ENCODE data around the gene KIAA0586. TPM values are rescaled to one million over a fixed set of nuclear protein-coding genes. Genes with fewer than 3 reads are reported as not detected.
"Not testable (repeated sequence)": the region's sequence is repeated elsewhere in the genome, so short reads cannot be mapped to it uniquely, and the experiment has no call there.

KIAA0586 gene
- total and polyA plus RNA-seq, 2 experiments from 2014 or later, result 8.3 to 18.9 TPM

DNA sequence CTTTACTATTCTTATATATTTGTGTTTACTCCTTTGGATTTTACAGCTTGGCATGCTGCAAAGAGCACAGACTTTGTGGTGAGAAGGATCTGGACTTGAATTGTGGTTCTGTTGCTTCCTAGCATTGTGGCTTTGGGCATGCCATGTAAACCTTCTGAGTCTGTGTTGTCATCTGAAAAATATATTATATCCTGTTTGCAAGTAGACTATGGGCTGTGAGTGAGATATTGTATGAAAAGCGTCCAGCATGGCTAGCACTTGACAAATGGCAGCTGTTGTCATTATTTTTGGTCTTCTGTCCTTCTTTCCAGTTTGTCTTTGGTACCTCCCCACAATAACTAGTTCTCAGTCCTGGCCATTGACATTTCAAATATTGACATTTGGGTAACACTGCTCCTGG is 148.4 kb downstream of the KIAA0586 start:
- DNase-seq (ENCODE audit: low read depth in 1 of 2, low spot score in 1 of 2), result no peak
- peaks cover 10% of the 10 kb centered on the region for H3K4me1 ChIP-seq (ENCODE audit: low read depth)
- H3K27me3 ChIP-seq, result no peaks in the 10 kb centered on the region
- no peaks in the 10 kb centered on the region for H3K9me3 ChIP-seq (ENCODE audit: low read depth)
- no peak overlapping the region for H3K27ac ChIP-seq
- no peak overlapping the region for H3K4me3 ChIP-seq
- TF ChIP-seq, protein P1, sequence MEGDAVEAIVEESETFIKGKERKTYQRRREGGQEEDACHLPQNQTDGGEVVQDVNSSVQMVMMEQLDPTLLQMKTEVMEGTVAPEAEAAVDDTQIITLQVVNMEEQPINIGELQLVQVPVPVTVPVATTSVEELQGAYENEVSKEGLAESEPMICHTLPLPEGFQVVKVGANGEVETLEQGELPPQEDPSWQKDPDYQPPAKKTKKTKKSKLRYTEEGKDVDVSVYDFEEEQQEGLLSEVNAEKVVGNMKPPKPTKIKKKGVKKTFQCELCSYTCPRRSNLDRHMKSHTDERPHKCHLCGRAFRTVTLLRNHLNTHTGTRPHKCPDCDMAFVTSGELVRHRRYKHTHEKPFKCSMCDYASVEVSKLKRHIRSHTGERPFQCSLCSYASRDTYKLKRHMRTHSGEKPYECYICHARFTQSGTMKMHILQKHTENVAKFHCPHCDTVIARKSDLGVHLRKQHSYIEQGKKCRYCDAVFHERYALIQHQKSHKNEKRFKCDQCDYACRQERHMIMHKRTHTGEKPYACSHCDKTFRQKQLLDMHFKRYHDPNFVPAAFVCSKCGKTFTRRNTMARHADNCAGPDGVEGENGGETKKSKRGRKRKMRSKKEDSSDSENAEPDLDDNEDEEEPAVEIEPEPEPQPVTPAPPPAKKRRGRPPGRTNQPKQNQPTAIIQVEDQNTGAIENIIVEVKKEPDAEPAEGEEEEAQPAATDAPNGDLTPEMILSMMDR (IDR thresholded peaks at IDR 0.05; ENCODE audit: low read depth, low read length), result no peak
- H3K36me3 ChIP-seq, result no peaks in the 10 kb centered on the region

DNA sequence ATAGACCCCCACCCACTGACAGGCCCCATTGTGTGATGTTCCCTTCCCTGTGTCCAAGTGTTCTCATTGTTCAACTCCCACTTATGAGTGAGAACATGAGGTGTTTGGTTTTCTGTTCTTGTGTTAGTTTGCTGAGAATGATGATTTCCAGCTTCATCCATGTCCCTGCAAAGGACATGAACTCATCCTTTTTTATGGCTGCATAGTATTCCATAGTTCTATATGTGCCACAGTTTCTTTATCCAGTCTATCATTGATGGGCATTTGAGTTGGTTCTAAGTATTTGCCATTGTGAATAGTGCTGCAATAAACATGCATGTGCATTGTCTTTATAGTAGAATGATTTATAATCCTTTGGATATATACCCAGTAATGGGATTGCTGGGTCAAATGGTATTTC is 152.5 kb downstream of the KIAA0586 start:
- H3K36me3 ChIP-seq; H3K27me3 ChIP-seq; H3K4me3 ChIP-seq; H3K4me1 ChIP-seq (ENCODE audit: low read depth); H3K9me3 ChIP-seq (ENCODE audit: low read depth); H3K27ac ChIP-seq; DNase-seq (ENCODE audit: low read depth in 1 of 2, low spot score in 1 of 2): not testable (repeated sequence)

DNA sequence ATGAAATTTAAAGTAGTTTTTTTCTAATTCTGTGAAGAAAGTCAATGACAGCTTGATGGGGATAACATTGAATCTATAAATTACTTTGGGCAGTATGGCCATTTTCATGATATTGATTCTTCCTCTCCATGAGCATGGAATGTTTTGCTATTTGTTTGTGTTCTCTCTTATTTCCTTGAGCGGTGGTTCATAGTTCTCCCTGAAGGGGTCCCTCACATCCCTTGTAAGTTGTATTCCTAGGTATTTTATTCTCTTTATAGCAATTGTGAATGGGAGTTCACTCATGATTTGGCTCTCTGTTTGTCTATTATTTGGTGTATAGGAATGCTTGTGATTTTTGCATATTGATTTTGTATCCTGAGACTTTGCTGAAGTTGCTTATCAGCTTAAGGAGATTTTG is 153.9 kb downstream of the KIAA0586 start:
- not testable (repeated sequence) for H3K4me1 ChIP-seq (ENCODE audit: low read depth); H3K4me3 ChIP-seq; DNase-seq (ENCODE audit: low read depth in 1 of 2, low spot score in 1 of 2); H3K9me3 ChIP-seq (ENCODE audit: low read depth); H3K36me3 ChIP-seq; H3K27ac ChIP-seq; H3K27me3 ChIP-seq

DNA sequence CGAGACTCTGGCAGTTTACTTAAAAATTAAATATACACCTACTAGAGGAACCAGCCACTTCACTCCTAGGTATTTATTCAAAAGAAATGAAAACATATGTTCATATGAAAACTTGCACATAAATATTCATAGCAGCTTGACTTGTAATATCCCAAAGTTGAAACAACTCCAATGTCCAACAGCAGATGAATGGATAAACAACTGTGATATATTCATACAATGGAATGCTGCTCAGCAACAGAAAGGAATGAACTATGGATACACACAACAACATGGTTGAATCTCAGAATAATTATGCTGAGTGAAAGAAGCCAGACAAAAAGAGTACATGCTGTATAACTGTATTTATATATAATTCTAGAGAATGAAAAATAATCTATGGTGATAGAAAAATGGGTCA is 156.9 kb downstream of the KIAA0586 start:
- TF ChIP-seq, protein P1 (IDR thresholded peaks at IDR 0.05; ENCODE audit: low read depth, low read length), result no peak
- no peaks in the 10 kb centered on the region for H3K9me3 ChIP-seq (ENCODE audit: low read depth)
- no peaks in the 10 kb centered on the region for H3K27me3 ChIP-seq
- H3K36me3 ChIP-seq, result no peaks in the 10 kb centered on the region
- H3K4me3 ChIP-seq, result no peak overlapping the region
- no peak for DNase-seq (ENCODE audit: low read depth in 1 of 2, low spot score in 1 of 2)
- H3K4me1 ChIP-seq (ENCODE audit: low read depth), result no peaks in the 10 kb centered on the region
- H3K27ac ChIP-seq, result no peak overlapping the region

DNA sequence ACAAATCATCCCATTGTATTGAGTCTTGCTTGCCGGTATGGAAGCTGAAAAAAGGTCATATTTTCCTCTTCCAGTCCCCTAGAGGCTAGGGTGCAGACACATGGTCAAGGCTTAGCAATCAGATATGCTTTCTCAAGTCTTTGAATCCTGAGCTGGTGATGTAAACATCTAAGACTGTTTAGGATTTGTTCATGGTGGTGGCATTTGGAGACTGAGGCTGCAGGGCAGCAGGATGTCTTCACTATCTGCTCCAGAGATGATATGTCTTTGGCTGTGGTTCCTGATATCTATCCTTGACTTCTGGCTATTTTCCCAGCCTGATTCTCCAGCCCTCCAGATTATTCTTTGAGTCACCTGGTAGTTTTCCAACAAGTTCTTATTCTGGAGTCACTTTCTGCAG is 159.8 kb downstream of the KIAA0586 start:
- no peak overlapping the region for H3K27ac ChIP-seq
- H3K36me3 ChIP-seq, result no peaks in the 10 kb centered on the region
- TF ChIP-seq, protein P1 (IDR thresholded peaks at IDR 0.05; ENCODE audit: low read depth, low read length), result no peak
- H3K9me3 ChIP-seq (ENCODE audit: low read depth), result no peaks in the 10 kb centered on the region
- peak in 1 of 2 donors; percentile 81 for DNase-seq (ENCODE audit: low read depth in 1 of 2, low spot score in 1 of 2)
- no peak overlapping the region for H3K4me3 ChIP-seq
- H3K4me1 ChIP-seq (ENCODE audit: low read depth), result no peaks in the 10 kb centered on the region
- no peaks in the 10 kb centered on the region for H3K27me3 ChIP-seq

DNA sequence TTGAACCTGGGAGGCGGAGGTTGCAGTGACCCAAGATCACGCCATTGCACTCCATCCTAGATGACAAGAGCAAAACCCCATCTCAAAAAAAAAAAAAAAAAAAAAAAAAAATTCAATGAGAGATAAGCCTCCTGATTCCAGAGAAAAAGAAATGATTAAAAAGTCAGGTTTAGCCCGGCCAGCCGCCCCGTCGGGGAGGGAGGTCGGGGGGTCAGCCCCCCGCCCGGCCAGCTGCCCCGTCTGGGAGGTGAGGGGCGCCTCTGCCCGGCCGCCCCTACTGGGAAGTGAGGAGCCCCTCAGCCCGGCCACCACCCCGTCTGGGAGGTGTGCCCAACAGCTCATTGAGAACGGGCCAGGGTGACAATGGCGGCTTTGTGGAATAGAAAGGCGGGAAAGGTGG is 160.8 kb downstream of the KIAA0586 start:
- not testable (repeated sequence) for DNase-seq (ENCODE audit: low read depth in 1 of 2, low spot score in 1 of 2); H3K4me3 ChIP-seq; H3K4me1 ChIP-seq (ENCODE audit: low read depth); H3K27ac ChIP-seq; H3K27me3 ChIP-seq; H3K36me3 ChIP-seq; H3K9me3 ChIP-seq (ENCODE audit: low read depth)

DNA sequence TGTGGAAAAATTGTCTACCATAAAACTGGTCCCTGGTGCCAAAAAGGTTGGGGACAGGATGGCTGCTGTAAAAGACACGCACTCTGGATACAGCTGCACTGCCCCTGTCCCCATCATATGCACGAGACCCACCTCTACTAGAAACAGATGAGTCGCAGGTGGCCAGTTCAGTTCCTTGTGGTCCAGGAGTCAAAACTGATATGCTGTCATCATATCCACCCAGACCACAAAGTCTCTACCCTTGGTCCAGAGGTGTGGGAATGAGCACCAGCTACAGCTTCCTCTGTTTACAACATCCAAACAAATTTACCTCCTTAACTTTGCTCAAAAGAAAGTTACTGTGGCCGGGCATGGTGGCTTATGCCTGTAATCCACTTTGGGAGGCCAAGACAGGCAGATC is 166.5 kb downstream of the KIAA0586 start:
- H3K27ac ChIP-seq, result no peak overlapping the region
- no peaks in the 10 kb centered on the region for H3K27me3 ChIP-seq
- no peak for DNase-seq (ENCODE audit: low read depth in 1 of 2, low spot score in 1 of 2)
- no peaks in the 10 kb centered on the region for H3K36me3 ChIP-seq
- TF ChIP-seq, protein P1 (IDR thresholded peaks at IDR 0.05; ENCODE audit: low read depth, low read length), result no peak
- no peaks in the 10 kb centered on the region for H3K9me3 ChIP-seq (ENCODE audit: low read depth)
- H3K4me3 ChIP-seq, result no peak overlapping the region
- H3K4me1 ChIP-seq (ENCODE audit: low read depth), result peaks cover 10% of the 10 kb centered on the region

Measured in cardiac muscle cell (in vitro differentiated cells and primary cell).